ENCODE measurements around the gene SYPL2.
A peak's percentile ranks its signal among the peaks of the same experiment; 100 is the strongest.

The SYPL2 gene

GRCh38 chr1:109493805-109494539 lies 27.6 kb downstream of the SYPL2 start, which contains the start of gene CYB561D1:
Gene CYB561D1, plus strand, starts transcription at chr1:109494094. Its CDS starts 46 bp downstream, at chr1:109494140.
- DNase-seq = peak; percentile 89

GRCh38 chr1:109495738-109496137 lies 29.4 kb downstream of the SYPL2 start:
- DNase-seq = no peak

DNA sequence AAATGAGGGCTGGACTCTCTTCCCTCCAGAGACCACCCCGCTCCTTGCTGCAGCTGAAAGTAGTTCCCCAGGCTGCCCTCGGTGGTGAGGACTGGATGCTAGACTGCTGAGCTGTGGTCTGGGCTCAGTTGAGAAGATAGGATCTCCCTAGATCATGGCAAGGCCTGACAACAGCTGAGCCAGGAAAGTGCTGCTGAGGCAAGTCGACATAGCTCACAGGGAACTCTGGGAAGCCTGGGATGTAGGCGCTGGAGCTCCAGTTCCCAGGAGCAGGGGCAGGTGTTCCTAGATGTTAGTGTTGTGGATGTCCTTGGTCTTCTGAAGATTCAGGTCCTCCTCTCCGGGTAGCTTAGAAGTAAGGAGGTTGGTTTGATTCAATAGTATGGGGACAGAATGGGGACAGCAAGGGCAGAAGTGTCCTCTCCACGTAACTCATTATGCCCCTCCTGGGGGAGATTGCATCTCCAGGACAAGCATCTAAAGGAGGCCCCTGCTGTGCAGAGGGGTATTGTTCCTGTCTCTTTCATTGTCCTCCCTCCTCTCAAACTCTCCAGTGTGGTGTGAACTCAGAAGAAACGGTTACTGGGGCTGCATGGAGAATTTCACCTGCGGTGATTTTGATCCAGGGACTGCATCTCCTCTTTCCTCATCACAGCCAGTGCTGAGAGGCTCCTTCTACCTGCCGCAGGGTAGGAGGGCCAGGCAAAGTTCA lies 31.3 kb downstream of the SYPL2 start:
- DNase-seq = no peak

- peak; percentile 15 for DNase-seq
Observed at GRCh38 chr1:109498161-109498801, 31.9 kb downstream of the SYPL2 start.

DNA sequence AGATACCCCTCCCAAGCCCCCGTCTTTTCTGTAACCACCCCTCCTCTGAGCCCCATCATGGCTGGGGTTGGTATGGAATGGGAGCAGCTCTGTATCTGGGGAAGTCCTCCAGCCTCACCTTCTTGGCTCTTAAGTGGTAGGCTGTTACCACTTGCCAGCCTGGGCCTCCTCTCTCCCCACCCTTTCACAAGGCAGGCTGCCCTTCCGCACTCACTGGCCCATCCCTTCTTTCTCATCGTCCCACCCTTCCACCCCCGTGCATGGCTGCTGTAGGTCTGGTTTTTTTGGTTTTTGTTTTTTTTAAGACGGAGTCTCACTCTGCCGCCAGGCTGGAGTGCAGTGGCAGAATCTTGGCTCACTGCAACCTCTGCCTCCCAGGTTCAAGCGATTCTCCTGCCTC lies 32.7 kb downstream of the SYPL2 start:
- no peak for DNase-seq

DNA sequence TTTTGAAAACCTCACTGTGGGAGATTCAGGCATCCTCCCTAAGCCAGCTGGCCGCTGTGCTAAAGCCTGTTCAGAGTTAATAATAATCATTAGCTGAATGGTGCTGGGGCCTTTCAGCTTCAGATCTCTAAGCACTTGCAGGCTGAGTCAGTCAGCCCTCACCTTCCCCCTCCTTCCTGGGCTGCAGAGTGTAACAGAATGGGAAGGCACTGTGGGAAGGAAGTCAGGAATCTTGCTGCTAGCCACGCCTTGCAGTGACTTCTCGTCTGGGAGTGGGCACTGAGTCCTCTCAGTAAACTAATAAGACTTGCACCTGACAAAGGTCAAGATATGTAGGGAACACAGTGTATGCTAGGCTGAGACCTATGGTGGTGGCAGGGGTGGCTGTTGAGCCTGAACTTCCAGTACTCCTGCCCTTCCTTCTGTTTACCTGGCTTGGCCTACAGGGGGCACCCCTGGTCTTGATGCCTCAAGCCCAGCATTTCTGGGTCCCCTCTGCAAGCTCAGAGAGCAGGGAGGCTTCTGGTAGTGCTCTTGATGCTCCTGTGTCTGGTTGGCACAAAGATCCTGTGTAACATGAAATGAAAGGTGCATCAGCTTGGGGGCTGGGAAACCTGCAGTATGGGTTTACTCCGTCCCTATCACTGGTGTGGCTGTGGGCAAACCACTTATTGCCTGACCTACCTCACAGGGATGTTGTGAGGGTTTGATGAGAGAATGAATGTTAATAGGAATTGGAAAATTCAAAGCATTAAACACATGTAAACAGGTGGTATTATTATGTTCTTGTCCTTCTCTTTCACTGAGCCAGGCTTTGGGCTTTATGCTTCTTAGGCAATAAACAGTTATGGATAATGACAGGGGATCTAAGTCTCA lies 33.6 kb downstream of the SYPL2 start:
- peak; percentile 6 for DNase-seq

- DNase-seq = no peak
Observed at GRCh38 chr1:109500941-109501381, 34.6 kb downstream of the SYPL2 start.

DNA sequence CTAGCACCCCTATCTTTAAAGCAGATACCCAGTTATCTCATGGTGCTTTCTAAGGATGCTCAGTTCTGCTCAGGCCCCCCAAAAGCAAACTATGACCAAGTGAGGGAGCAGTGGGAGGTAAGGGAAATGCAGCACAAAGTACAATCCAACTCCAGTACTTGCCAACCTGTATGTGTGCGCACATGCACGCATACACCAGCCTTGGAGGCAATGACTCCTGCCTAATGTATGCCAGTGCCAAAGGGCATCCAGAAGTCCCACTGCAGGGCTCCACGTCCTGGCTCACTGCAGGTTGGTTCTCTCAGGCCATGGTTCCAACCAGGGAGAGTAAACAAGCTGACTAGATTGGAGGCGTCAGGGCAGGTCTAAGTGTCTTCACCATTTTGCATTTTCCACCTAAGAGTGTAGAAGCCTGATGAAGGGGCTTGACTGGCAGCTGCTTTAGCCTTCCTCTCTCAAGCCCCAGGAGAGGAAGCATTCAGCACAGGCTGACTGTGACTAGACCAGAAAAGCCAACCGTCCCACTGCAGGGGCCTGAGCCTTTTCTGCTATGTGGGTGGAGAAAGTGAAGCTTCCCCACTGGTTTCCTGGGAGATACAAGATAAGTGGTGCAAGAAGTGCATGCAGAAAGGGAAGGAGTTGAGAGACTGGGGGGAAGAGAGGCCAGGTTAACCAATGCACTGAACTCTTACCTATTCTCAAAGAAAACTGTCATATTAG lies 35.5 kb downstream of the SYPL2 start:
- no peak for DNase-seq

DNA sequence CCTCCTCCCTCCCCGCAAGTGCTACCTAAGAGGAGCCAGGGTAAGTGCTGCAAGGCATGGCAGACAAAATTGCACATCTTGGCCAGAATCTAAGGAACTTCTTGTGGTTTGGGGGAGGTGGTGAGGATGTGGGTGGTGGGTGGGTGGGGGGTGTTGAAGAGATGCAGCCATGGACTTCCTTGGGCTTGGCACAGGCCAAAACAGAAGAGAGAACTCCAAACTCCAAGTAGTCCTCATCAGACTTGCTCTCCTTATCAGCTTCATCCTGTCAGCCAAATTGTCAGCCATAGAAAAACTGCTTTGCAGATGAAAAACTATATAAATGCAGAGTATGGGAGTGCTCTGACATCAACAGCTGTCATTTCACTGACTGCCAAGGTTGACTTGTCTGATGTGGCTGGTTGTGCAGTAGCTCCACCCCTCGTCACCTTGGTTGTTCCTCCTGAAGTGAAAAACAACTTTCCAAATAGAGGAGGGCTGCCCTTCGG lies 36.1 kb downstream of the SYPL2 start:
- DNase-seq = no peak

GRCh38 chr1:109503935-109504334 lies 37.6 kb downstream of the SYPL2 start:
- DNase-seq = no peak

- DNase-seq = no peak
Observed at GRCh38 chr1:109504974-109505373, 38.6 kb downstream of the SYPL2 start.

- no peak for DNase-seq
Observed at GRCh38 chr1:109508001-109508872, 41.9 kb downstream of the SYPL2 start.

DNA sequence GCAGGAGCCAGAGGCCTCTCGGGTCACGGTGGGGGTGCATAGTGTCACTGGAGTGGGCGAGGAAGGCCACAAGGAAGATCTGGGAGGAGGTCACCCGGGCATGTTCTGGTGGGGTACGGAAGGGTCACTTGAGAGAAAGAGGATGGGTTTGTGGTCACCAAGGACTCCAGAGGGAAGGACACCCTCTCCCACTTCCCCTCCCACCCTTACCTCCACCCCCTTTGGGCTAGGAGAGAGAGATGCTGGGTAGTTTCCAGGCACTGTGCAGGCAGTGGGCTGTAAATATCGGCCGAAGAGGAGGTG lies 42.5 kb downstream of the SYPL2 start:
- no peak for DNase-seq

- DNase-seq = peak; percentile 42
Observed at GRCh38 chr1:109509176-109510134, 43.1 kb downstream of the SYPL2 start, which contains the start of gene AMIGO1. Gene AMIGO1, minus strand, starts transcription at chr1:109509727. Its CDS starts 815 bp downstream, at chr1:109508912.

DNA sequence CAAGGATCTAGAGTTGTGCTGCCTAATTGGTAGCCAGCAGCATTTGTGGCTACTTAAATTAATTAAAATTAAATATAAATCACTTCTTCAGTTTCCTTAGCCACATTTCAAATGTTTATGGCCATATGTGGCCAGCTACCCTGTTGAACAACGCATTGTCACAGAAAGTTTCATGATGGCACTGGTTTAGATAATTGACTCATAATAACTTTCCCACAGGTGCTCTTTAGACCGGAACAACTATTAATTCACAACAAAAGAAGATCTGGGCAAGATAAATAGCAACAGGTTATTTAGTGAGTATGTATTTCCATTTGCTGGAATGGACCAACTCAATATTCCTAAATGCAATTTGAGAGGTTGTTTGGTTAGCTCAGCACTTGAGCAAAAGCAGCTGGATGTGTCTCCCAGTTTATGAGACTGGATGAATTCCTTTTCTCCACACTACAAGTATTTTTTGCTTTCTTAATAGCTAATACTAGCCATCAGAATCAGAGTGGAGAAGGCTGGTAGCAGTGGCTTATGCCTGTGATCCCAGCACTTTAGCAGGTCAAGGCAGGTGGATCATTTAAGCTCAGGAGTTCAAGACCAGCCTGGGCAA lies 46.9 kb downstream of the SYPL2 start:
- DNase-seq = no peak

- no peak for DNase-seq
Observed at GRCh38 chr1:109514846-109515245, 48.5 kb downstream of the SYPL2 start.

GRCh38 chr1:109516872-109517271 lies 50.5 kb downstream of the SYPL2 start:
- no peak for DNase-seq

DNA sequence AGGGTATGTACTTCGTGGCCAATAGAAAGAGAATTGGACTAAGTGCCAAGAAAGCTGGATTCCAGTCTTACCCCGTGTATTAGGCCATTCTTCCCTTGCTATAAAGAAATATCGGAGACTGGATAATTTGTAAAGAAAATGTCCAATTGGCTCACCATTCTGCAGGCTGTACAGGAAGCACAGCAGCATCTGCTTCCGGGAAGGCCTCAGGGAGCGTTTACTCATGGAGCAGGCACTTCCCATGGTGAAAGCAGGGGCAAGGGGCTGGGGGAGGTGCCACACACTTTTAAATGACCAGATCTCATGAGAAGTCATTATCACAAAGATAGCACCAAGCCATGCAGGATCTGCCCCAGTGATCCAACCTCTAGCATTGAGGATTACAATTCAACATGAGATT lies 51.0 kb downstream of the SYPL2 start:
- no peak for DNase-seq
